ENCODE results near the gene MLST8. TPM values are rescaled to one million over a fixed set of nuclear protein-coding genes. Genes with fewer than 3 reads are reported as not detected.

The MLST8 gene
- total RNA-seq, 1 experiment from 2014 or later = 58.7 TPM

DNA sequence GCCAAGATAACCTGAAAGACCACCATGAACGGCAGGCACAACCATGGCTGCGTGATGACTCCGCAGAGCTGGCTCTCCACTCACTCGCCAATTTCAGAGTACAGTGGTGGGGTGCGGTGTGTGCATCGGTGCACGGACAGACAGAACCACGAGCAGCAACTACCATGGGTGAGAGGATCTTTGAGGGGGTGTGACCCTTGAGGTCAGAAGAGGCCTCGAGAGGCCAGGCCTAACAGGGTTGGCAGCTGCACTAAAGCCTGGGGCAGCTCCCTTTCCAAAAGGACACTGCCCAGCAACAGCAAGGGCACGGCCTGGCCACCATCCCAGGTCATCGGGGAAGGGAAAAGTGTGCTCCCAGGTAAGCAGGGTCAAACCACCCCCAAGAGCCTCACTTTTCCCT lies 48.0 kb downstream of the MLST8 start:
- ChIA-PET POLR2A (interaction anchor here (1.6 to 2.8 kb wide), 3 partner anchors 10 to 38 kb away, joined by 8 to 17 read pairs (median 9); partner anchors contain the start of gene PGP), RAD21 (ENCODE audit: low non-redundant PET in 1 of 2, low total read pairs in 2 of 2, uncharacterized antibody in 2 of 2, unreplicated experiment in 2 of 2) (no interaction called here), CTCF (interaction anchor here (1.0 kb wide), 1 partner anchor 248 kb away, joined by 3 read pairs; no protein-coding TSS in a partner anchor)
- Histone ChIP-seq H3K27me3 (ENCODE audit: insufficient read depth, low read length) (no peaks in the 10 kb centered on the region), H2AFZ (ENCODE audit: low read depth, low read length, poor library complexity, severe bottlenecking) (no peak overlapping the region), H4K20me1 (ENCODE audit: insufficient read depth) (peaks cover 5% of the 10 kb centered on the region; the same call in 1 of the 2 replicates), H3K27ac (ENCODE audit: low read depth, low read length) (no peak overlapping the region), H3K9me3 (ENCODE audit: control insufficient read depth in 1 of 2, insufficient read depth in 1 of 2, low read depth in 1 of 2, low read length in 2 of 2) (no peaks in the 10 kb centered on the region), H3K4me1 (ENCODE audit: control insufficient read depth in 1 of 2, insufficient read depth in 2 of 2, low read length in 2 of 2) (peaks cover 15 to 31% of the 10 kb centered on the region in 2 experiments), H3K4me2 (ENCODE audit: low read length) (no peak overlapping the region), H3K79me2 (ENCODE audit: insufficient read depth, low read length) (peaks cover 63% of the 10 kb centered on the region), H3K4me3 (replicated peaks in 1 of 2; ENCODE audit: low read depth in 1 of 2, low read length in 2 of 2) (no peak overlapping the region), H3K9me2 (ENCODE audit: insufficient read depth) (no peaks in the 10 kb centered on the region), H3K36me3 (ENCODE audit: control insufficient read depth in 1 of 2, insufficient read depth in 2 of 2, low read length in 2 of 2) (peaks cover 38 to 48% of the 10 kb centered on the region in 2 experiments), H3K9ac (ENCODE audit: low read length) (no peak overlapping the region)
- intact Hi-C loops (cut with micrococcal nuclease) = loop anchor here (10.0 kb wide), 1 partner anchor 228 kb away; the partner anchor contains the start of gene NHERF2
- ATAC-seq (no peak), DNase-seq (ENCODE audit: low read depth, low spot score) (no peak)
- BruUV-seq (replicated peaks) = no TSS peak
- TF ChIP-seq TCF7L2 (IDR thresholded peaks at IDR 0.05; ENCODE audit: borderline replicate concordance, extremely low read depth, insufficient read depth, insufficient read length) (no peak), SRF (IDR thresholded peaks at IDR 0.05; ENCODE audit: low read depth) (no peak), YY1 (IDR thresholded peaks at IDR 0.05; ENCODE audit: extremely low read depth, insufficient replicate concordance, low read depth, low read length) (no peak), CBX3 (IDR thresholded peaks at IDR 0.05; ENCODE audit: low read depth) (no peak), FOSL1 (IDR thresholded peaks at IDR 0.05; ENCODE audit: low read depth) (no peak), SP1 (IDR thresholded peaks at IDR 0.05; ENCODE audit: low read depth) (no peak), POLR2AphosphoS5 (IDR thresholded peaks at IDR 0.05; ENCODE audit: low read depth, low read length) (no peak), ELF1 (IDR thresholded peaks at IDR 0.05; ENCODE audit: borderline replicate concordance, low read depth) (no peak), SIN3A (IDR thresholded peaks at IDR 0.05; ENCODE audit: low read depth) (no peak), POLR2A (IDR thresholded peaks at IDR 0.05; ENCODE audit: borderline replicate concordance, extremely low read depth, insufficient read depth, insufficient read length) (no peak)
- TF ChIP-seq, protein P1, sequence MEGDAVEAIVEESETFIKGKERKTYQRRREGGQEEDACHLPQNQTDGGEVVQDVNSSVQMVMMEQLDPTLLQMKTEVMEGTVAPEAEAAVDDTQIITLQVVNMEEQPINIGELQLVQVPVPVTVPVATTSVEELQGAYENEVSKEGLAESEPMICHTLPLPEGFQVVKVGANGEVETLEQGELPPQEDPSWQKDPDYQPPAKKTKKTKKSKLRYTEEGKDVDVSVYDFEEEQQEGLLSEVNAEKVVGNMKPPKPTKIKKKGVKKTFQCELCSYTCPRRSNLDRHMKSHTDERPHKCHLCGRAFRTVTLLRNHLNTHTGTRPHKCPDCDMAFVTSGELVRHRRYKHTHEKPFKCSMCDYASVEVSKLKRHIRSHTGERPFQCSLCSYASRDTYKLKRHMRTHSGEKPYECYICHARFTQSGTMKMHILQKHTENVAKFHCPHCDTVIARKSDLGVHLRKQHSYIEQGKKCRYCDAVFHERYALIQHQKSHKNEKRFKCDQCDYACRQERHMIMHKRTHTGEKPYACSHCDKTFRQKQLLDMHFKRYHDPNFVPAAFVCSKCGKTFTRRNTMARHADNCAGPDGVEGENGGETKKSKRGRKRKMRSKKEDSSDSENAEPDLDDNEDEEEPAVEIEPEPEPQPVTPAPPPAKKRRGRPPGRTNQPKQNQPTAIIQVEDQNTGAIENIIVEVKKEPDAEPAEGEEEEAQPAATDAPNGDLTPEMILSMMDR (IDR thresholded peaks at IDR 0.05 in 2 of 3, conservative IDR thresholded peaks at IDR 0.05 in 1 of 3; ENCODE audit: borderline replicate concordance in 1 of 3, insufficient read depth in 1 of 3, low read depth in 2 of 3, low read length in 2 of 3) = no peak
- TF ChIP-seq, protein P2, sequence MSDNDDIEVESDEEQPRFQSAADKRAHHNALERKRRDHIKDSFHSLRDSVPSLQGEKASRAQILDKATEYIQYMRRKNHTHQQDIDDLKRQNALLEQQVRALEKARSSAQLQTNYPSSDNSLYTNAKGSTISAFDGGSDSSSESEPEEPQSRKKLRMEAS (IDR thresholded peaks at IDR 0.05) = no peak
- TF ChIP-seq, protein P3, sequence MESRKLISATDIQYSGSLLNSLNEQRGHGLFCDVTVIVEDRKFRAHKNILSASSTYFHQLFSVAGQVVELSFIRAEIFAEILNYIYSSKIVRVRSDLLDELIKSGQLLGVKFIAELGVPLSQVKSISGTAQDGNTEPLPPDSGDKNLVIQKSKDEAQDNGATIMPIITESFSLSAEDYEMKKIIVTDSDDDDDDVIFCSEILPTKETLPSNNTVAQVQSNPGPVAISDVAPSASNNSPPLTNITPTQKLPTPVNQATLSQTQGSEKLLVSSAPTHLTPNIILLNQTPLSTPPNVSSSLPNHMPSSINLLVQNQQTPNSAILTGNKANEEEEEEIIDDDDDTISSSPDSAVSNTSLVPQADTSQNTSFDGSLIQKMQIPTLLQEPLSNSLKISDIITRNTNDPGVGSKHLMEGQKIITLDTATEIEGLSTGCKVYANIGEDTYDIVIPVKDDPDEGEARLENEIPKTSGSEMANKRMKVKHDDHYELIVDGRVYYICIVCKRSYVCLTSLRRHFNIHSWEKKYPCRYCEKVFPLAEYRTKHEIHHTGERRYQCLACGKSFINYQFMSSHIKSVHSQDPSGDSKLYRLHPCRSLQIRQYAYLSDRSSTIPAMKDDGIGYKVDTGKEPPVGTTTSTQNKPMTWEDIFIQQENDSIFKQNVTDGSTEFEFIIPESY (IDR thresholded peaks at IDR 0.05; ENCODE audit: extremely low read depth, insufficient replicate concordance, low read length) = no peak
